GM19397 (cell line): Measurements from ENCODE around the gene AKAP10.
"Not testable (repeated sequence)": the region's sequence is repeated elsewhere in the genome, so short reads cannot be mapped to it uniquely, and the experiment has no call there.

Experiments
- ATAC-seq: cut with Tn5 transposase; IDR thresholded peaks from one replicate; pipeline ENCODE4 v1.9.1; 2021; ENCODE audit warnings: mild to moderate bottlenecking, moderate library complexity; ENCODE audit not compliant: unreplicated experiment

Gene AKAP10

DNA sequence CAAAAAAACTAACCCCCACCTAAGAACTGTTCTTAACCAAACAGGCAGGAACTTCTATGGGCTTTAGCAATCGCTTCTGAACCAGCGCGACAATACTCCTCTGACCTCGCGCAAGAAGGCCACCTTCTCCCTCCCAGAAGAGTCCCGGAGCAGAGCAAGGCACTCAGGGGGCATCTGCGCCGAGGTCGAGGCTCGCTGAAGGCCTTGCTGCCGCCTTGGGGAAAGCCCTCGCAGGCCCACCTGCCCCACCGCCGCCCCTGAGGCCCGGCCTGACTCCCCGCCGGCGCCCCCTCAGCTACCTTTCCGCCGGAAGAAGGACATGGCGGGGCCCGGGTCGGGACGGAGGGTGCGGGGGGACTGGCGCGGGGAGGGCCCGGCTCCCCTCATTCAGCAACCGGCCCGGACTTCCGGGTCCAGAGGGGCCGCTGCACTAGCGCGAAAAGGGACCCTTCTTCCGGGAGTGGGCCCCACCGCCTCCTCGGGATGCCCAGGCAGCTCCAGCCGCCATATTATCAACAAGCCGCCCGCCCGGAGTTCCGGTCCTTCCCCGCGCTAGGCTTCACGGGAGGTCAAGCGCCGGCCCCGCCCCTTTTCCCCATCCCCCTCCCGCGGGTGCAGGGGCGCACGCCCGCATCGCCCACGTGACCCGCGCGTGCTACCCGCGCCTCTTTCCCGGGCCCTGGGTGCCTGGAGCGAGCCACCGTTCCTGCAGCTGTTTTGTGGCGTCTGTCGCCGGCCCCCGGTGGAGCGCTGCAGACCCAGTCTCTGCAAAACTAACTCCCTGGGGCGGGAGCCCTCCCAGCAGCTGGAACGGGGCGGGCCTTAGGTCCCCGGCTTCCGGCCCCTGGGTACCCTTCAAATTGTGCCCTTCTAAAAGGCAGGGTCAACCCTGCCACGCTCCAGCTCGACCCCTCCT, at the start of gene AKAP10:
TSS of gene AKAP10 (minus strand) at position 536 of the 916 bp plus-strand sequence. CDS start at position 387, 149 bp downstream.
- ATAC-seq: peak; percentile 84

DNA sequence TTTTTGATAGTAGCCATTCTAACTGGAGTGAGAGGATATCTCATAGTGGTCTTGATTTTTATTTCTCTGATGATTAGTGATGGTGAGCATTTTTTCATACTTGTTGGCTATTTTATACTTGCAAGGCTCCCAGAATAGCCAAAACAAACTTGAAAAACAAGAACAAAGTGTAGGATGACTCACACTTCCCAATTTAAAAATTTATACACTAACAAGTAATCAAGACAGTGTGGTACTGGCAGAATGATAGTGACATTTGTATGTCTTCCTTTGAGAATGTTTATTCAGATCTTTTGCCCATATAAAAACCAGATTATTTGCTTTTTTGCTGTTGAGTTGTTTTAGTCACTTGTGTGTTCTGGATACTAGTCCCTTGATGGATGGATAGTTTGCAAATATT, 49.3 kb upstream of the AKAP10 start:
- no peak for ATAC-seq

- ATAC-seq: no peak
Measured at GRCh38 chr17:20022701-20023100, 45.1 kb upstream of the AKAP10 start.

DNA sequence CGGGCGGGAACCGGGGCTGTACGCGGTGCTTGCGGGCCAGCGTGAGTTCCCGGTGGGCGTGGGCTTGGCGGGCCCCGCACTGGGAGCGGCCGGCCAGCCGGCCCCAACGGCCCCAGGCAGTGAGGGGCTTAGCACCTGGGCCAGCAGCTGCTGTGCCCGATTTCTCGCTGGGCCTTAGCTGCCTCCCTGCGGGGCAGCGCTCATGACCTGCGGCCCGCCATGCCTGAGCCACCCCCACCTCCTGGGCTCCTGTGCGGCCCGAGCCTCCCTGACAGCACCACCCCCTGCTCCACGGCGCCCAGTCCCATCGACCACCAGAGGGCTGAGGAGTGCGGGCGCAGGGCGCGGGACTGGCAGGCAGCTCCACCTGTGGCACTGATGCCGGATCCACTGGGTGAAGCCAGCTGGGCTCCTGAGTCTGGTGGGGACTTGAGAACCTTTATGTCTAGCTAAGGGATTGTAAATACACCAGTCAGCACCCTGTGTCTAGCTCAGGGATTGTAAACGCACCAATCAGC, 38.9 kb upstream of the AKAP10 start:
- not testable (repeated sequence) for ATAC-seq

DNA sequence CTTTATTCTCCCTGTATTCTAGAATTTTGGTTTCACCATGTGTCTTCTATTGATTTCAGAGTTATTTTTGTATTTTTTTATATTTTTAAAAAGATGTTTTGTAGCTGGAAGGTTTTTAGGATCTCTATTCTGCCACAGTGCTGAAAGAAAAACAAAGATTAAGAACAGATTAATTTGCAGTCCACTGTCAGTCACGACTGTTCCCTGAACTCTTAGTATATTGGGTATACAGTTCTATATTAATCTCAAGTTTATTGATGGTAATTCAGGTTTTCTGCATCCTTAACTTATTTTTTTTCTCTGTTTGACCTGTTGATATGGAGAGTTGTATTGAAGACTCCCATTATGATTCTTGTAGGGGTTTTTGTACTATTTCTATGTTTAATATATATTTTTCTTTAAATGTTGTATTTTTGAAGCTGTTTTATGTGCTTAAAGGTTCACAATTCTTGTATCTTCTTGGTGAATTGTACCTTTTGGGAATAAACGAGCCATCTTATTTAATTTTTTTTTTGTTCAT, 34.4 kb upstream of the AKAP10 start:
- ATAC-seq: no peak

DNA sequence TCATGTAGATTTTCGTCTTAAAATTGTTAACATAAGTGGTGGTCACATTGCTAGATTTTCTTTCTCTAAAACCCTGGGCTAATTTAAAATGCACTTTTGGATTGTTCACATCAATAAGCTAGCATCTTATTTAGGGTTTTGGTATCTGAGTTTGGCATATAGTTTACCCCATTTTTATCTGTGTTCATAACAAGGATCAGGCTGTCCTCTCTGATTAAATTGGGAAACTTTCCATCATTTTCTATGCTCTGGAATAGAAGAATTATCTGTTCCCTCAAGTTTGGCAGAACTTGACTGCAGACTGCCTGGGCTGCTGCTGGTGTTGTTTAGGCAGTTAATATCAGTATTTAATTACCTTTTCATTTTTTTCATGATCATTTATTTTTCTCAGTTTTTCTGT, 33.3 kb upstream of the AKAP10 start:
- no peak for ATAC-seq

DNA sequence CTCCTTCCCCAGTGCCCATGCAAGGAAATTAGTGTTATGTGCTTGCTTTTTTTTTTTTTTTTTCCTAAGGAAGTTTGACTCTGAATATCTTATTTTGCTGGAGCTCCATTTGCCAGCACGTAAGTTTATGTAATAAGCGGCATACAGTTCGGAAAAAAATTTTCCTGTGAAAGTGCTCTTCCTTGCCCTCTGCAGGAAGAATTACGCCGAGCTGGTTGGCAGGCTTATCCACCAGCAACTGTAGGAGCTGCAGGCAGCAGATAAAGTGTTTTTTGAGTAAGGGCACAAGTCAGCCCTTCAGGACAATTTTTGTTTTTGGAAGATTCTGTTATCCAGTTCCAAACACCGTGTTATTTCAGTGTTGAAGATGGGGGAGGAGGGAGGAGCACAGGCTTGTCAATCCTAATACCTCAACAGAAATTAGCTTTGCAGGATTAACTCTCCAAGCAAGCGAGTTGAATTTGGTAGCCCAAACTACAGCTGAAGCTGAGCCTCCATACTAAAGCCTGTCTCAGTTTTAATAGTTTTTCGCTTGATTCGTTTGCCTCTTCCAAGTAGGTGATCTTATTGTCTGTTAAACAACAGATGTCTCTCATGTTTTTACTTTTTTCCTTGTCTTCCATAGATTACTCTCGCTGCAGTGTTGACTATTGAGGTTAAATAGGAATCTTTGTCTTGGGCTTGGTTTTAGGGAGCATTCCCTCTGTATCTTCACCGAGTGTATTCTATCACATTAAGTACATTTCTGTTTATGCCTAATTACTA, 32.7 kb upstream of the AKAP10 start:
- ATAC-seq: no peak

DNA sequence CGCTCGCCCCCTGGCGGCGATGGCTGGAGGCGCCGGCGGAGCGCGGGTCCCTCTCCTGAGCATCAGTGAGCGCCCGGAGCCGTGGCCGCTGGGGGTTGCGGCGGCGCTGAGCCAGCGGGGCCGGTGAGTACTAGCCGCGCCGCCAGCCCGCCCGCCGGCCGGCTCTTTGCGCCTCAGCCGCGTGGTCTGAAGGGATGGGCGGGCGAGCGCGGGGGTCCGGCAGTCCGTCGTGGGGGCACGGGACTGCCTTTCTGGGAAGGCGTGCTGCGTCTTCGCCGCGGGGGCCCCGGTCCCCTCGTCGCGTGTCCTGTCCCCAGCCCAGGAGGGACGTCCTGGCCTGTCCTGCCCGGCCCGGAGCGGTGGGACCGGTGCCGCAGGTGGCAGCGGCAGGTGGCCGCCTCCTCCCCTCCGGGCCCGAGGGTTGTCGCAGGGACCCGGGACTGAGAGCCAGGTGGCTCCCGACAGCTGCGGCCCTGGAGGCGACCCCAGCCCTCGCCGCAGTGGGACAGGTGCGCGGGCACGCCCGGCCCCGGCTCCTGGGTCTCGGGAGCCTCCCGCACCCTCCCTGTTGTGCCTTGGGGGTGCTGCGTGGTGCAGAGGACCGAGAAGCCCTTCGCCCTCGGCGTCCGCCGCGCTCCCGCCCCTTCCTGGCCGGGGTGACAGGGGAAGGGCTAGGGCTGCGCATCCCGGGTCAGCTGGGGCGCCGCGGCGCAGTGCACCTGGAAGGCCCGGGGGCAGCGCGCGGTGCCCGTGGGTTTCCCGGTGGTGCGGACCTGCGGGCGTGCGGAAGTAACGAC, 31.9 kb upstream of the AKAP10 start, which contains the start of gene SPECC1:
TSS of gene SPECC1 (plus strand) at position 58 of the 797 bp plus-strand sequence. CDS start 87,293 bp downstream, outside the sequence.
- ATAC-seq: peak; percentile 91

DNA sequence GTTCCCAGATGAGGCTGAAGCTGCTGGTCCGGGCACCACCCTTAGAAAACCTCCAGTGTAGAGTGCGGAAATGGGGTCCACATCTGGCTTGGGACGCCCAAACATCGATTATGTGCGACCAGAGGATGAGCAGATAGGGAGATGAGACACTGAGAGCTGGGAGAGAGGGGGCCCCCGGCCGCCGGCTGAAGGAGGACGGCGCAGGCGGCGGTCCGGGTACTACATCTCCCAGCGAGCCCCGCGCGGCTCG, 31.3 kb upstream of the AKAP10 start:
- ATAC-seq: no peak

- ATAC-seq: peak; percentile 19
Measured at GRCh38 chr17:20008242-20009051, 30.8 kb upstream of the AKAP10 start.

- no peak for ATAC-seq
Measured at GRCh38 chr17:19996502-19996901, 18.9 kb upstream of the AKAP10 start.

DNA sequence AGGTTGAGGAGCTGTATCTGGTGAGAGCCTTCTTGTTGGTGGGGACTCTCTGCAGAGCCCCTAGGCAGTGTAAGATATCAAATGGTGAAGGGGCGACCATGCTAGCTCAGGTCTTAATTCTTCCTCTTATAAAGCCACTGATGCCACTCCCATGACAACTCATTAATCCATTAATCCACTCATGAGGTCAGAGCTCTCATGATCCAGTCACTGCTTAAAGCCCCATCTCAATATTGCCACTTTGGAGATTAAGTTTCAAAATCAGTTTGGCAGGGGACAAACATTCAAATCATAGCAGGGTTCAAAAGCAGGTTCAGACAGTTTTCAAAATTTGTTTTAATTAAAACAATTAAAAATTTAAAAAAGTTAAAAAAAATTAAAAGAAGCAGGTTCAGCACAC, 18.5 kb upstream of the AKAP10 start:
- no peak for ATAC-seq

DNA sequence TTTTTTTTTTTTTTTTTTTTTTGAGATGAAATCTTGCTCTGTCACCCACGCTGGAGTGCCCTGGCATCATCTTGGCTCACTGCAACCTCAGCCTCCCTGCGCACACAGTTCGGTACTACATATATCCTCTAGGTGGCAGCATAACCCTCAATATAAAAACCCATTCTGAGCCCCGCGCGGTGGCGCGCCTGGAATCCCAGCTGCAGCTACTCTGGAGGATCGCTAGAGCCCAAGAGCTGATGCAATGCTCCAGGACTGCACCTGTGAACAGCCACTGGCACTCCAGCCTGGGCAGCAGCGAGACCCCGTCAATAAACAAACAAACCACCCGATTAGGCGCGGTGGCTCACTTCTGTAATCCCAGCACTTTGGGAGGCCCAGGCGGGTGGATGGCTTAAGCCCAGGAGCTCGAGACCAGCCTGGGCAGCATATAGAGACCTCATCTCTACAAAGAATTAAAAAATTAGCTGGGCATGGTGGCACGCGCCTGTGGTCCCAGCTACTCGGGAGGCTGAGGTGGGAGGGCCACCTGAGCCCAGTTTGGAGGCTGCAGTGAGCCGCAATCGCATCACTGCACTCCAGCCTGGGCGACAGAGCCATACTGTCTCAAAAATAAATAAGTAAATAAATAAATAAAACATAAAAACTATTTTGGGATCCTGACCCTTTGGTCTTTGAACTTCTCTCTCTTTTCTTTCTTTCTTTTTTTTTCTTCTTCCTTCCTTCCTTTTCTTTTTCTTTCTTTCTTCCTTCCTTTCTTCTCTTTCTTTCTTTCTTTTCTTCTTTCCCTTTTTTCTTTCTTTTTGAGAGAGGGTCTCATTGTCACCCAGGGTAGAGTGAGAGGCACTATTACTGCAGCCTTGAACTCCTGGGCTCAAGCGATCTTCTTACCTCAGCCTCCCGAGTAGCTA, 15.4 kb upstream of the AKAP10 start:
- ATAC-seq: peak; percentile 86

DNA sequence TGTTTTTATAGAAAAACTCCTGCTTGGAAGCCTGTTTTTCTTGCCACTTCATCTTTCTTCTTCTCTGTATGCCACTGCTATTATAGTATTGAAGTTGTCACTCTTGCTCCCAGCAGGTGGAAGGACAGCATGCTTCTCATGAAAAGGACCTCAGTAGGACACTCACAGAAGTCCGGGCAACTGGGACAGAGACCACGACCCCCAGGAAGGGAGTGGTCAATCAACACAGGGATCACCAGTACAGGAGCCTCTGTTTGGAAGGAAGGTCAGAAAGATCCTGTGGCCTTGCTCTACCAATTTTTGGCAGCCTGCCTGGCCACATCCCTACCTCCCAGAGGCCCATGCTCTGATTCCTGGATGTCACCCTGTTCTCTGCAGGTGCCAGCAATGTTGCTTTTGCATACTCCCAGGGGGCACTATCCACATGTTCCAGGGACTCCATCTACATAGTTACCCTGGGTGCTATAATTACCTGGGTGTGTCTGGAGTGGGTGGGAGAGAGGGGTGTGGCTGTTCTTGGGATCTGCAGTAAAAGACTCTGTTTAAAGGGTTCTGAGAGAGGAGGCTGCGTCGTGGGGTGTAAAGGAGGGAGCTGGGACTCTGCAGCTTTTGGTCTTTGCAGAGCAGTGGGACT, 13.7 kb upstream of the AKAP10 start:
- no peak for ATAC-seq

DNA sequence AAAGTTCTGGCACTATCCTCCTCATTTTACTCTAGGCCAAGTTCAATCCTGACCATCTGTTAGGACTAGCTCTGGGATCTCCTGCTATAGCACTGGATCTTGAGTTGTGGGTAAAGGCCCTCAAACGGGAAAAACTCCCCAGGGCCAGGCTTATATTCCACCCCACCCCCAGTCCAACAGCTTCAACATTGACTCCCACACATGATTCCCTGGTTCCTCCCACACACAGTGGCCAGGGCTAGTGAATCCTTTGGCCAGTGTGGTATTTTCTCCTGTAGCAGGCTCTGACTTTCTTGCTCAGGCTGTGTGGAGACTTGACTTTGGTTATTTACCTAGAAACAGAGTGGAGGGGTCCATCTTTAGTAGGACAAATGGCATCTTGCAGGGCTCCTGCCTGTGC, 10.3 kb upstream of the AKAP10 start:
- no peak for ATAC-seq

- ATAC-seq: no peak
Measured at GRCh38 chr17:19986941-19987861, 9.6 kb upstream of the AKAP10 start.
